Osteocyte (in vitro differentiated cells): ENCODE data around the gene GALC. TPM values are rescaled to one million over a fixed set of nuclear protein-coding genes. Genes with fewer than 3 reads are reported as not detected.

Experiments used
- DNase-seq: peaks from one replicate; pipeline ENCODE4 v3.0.0; 2021; ENCODE audit warnings: mixed read lengths; ENCODE audit not compliant: unreplicated experiment; ENCODE audit errors: extremely low spot score
- H3K27ac Mint-ChIP-seq: one replicate; pipeline ENCODE4 v1.8.0; 2021; ENCODE audit warnings: mild to moderate bottlenecking, mixed read lengths; ENCODE audit not compliant: unreplicated experiment
- H3K27me3 Mint-ChIP-seq: one replicate; pipeline ENCODE4 v1.8.0; 2021; ENCODE audit warnings: mixed read lengths; ENCODE audit not compliant: unreplicated experiment
- H3K36me3 Mint-ChIP-seq: one replicate; pipeline ENCODE4 v1.8.0; 2021; ENCODE audit warnings: mixed read lengths; ENCODE audit not compliant: unreplicated experiment
- H3K4me1 Mint-ChIP-seq: one replicate; pipeline ENCODE4 v1.8.0; 2021; ENCODE audit warnings: mixed read lengths; ENCODE audit not compliant: unreplicated experiment
- H3K4me3 Mint-ChIP-seq: one replicate; pipeline ENCODE4 v1.8.0; 2021; ENCODE audit warnings: mild to moderate bottlenecking, moderate library complexity, mixed read lengths; ENCODE audit not compliant: unreplicated experiment
- H3K9me3 Mint-ChIP-seq: one replicate; pipeline ENCODE4 v1.8.0; 2021; ENCODE audit warnings: mixed read lengths; ENCODE audit not compliant: unreplicated experiment
- CTCF ChIP-seq: fragments of 200-600 bp; sonication (generic); IDR thresholded peaks from 2 replicates; pipeline ENCODE4 v1.5.0; 2021; ENCODE audit warnings: antibody characterized with exemption, mild to moderate bottlenecking, moderate library complexity
- total RNA-seq: library from RNA; stranded (reverse); gene quantifications from 2 replicates; pipeline ENCODE4 v1.2.1, GENCODE V29; 2021

Gene GALC
- total RNA-seq, 1 donor from 2014 or later = 15.8 TPM

DNA sequence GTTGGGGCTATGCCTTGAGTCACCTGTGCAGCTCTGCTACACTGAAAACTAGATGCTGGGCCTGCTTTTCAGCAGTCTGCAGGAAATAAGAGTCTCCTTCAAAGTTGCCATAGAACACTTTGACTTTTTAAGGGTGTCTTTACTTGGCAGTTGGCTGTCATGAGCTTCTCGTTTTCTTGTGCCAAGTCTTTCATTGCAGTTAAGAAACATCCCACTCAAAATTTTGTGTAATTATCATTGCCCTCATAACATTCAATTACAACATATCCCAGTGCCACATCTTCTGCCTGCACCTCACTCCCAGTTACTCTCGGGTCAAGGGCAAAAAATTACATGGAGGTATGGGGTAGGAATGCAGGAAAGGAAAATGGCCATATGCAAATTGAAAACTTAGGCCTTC is 41.1 kb upstream of the GALC start:
- TF ChIP-seq CTCF = no peak
- Mint-ChIP-seq H3K27me3 (no peaks in the 10 kb centered on the region), H3K4me3 (no peak overlapping the region), H3K9me3 (no peaks in the 10 kb centered on the region), H3K27ac (no peak overlapping the region), H3K36me3 (no peaks in the 10 kb centered on the region), H3K4me1 (no peaks in the 10 kb centered on the region)
- DNase-seq = no peak

DNA sequence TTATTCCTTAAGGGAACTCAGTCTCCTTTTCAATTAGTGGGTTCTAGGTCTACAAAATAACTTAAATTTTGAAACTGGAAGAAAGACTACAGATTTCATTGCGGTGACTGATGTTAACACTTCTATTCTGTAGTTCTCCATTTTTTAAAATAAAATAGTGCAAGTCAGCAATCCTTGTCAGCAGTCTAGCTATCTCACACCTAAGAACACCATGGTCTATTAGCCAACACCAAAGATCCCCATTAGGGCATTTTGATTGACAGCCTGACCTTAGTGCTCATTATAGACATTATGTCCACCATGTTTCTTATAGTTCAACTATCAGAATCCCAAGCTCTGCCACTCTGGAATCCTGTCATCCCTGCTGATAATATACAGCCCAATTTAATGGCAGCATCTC is 39.4 kb upstream of the GALC start:
- H3K27ac Mint-ChIP-seq = no peak overlapping the region
- TF ChIP-seq CTCF = no peak
- no peak overlapping the region for H3K4me3 Mint-ChIP-seq
- no peak for DNase-seq
- no peaks in the 10 kb centered on the region for H3K36me3 Mint-ChIP-seq
- no peaks in the 10 kb centered on the region for H3K4me1 Mint-ChIP-seq
- H3K27me3 Mint-ChIP-seq = peaks cover under 1% of the 10 kb centered on the region
- no peaks in the 10 kb centered on the region for H3K9me3 Mint-ChIP-seq

DNA sequence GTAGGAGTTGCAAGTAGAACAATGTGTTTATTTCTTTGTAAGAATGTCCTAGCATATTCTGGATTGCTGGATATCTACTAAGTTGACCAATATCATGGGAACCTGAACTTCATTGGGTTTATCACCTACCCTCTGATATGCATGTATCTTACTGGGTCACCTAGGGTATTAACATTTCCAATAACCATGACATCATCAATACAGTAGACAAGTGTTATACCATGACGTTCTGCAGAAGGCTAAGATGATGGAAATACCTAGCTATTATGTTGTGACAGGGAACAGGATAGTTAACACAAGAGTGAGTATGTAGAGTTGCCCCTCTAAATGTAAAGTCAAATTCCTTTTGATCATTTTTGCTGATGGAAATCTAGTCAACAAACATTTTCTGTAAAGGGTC is 37.9 kb upstream of the GALC start:
- Mint-ChIP-seq H3K27ac (no peak overlapping the region), H3K9me3 (no peaks in the 10 kb centered on the region), H3K4me1 (no peaks in the 10 kb centered on the region), H3K27me3 (peaks cover 9% of the 10 kb centered on the region), H3K4me3 (no peak overlapping the region), H3K36me3 (no peaks in the 10 kb centered on the region)
- TF ChIP-seq CTCF = no peak
- no peak for DNase-seq

DNA sequence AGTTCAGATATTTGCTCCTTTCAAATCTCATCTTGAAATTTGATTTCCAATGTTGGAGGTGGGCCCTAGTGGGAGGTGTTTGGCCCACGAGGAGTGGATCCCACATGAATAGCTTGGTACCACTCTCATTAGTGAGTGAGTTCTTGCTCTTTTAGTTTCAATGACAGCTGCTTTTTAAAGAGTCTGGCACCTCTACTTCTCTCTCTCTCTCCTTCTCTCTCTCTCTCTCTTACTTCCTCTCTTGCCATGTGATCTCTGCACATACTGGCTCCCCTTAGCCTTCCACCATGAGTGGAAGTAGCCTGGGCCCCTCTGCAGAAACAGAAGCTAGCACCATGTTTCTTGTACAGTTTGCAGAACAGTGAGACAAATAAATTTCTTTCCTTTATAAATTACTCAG is 37.1 kb upstream of the GALC start:
- TF ChIP-seq CTCF = no peak
- no peaks in the 10 kb centered on the region for H3K9me3 Mint-ChIP-seq
- H3K36me3 Mint-ChIP-seq = no peaks in the 10 kb centered on the region
- H3K4me3 Mint-ChIP-seq = no peak overlapping the region
- peaks cover 9% of the 10 kb centered on the region for H3K27me3 Mint-ChIP-seq
- no peak for DNase-seq
- no peaks in the 10 kb centered on the region for H3K4me1 Mint-ChIP-seq
- H3K27ac Mint-ChIP-seq = no peak overlapping the region

DNA sequence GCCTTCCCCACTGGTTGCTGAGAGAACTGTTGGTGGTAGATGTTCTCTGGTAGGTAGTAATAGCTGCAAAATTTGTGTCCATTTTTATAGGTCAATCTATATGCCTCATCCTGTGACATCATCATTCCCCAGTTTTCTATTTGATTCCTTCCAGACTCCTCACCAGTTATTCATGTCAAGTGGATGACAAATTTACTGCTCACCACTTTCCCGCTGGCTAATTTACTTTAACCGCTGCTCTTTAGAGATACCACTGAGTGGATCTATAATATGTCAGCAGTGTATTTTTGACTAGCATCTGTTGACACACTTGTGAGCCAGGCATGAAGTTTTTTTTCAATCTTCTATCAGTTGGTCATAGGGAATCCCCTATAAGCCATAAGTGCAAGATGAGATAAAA is 36.5 kb upstream of the GALC start:
- Mint-ChIP-seq H3K36me3 (no peaks in the 10 kb centered on the region), H3K27ac (no peak overlapping the region), H3K4me1 (no peaks in the 10 kb centered on the region), H3K27me3 (peaks cover 9% of the 10 kb centered on the region), H3K9me3 (no peaks in the 10 kb centered on the region), H3K4me3 (no peak overlapping the region)
- DNase-seq = no peak
- no peak for TF ChIP-seq CTCF
